Epithelial cell of esophagus (primary cell): Measurements from ENCODE around the gene SEC14L2.
"Not testable (repeated sequence)": the region's sequence is repeated elsewhere in the genome, so short reads cannot be mapped to it uniquely, and the experiment has no call there.

Experiments
- DNase-seq: peaks from one replicate; pipeline ENCODE4 v3.0.0; 2010; ENCODE audit warnings: low read depth
- H3K4me3 ChIP-seq: 2 replicates; pipeline ENCODE4 v1.5.1; 2011; ENCODE audit warnings: mild to moderate bottlenecking, low read length, control low read depth
- TF ChIP-seq, protein P1 (sequence below): IDR thresholded peaks from 2 replicates; pipeline ENCODE4 v1.5.1; 2011; ENCODE audit warnings: low read depth, mild to moderate bottlenecking, low read length, control low read depth, inconsistent platforms; ENCODE audit not compliant: insufficient read depth; ENCODE audit errors: missing control alignments

The SEC14L2 gene

DNA sequence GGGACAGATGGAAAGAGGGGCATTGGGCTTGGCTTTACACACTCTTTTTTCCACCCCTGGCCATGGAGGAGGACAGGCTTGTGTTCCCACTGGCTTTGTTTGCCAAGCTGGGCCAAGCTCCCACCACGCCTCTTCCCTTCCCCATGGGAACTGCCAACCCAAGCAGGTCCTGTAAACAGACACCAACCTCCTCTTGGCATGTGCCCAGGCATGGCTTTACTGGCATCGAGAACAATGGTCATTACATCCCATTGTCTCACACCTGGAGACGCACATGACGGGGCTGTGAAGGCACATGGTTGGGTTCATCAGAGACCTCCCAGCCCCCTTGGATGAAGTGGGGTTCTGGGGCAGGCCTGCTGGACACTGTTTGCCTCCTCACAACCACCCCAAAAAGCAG lies 63.3 kb downstream of the SEC14L2 start:
- DNase-seq = no peak
- no peak overlapping the region for H3K4me3 ChIP-seq
- TF ChIP-seq, protein P1, sequence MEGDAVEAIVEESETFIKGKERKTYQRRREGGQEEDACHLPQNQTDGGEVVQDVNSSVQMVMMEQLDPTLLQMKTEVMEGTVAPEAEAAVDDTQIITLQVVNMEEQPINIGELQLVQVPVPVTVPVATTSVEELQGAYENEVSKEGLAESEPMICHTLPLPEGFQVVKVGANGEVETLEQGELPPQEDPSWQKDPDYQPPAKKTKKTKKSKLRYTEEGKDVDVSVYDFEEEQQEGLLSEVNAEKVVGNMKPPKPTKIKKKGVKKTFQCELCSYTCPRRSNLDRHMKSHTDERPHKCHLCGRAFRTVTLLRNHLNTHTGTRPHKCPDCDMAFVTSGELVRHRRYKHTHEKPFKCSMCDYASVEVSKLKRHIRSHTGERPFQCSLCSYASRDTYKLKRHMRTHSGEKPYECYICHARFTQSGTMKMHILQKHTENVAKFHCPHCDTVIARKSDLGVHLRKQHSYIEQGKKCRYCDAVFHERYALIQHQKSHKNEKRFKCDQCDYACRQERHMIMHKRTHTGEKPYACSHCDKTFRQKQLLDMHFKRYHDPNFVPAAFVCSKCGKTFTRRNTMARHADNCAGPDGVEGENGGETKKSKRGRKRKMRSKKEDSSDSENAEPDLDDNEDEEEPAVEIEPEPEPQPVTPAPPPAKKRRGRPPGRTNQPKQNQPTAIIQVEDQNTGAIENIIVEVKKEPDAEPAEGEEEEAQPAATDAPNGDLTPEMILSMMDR = no peak

GRCh38 chr22:30460555-30460954 lies 63.7 kb downstream of the SEC14L2 start:
- DNase-seq, H3K4me3 ChIP-seq: not testable (repeated sequence)

GRCh38 chr22:30469165-30469564 lies 72.3 kb downstream of the SEC14L2 start:
- TF ChIP-seq, protein P1 = no peak
- no peak overlapping the region for H3K4me3 ChIP-seq
- no peak for DNase-seq

DNA sequence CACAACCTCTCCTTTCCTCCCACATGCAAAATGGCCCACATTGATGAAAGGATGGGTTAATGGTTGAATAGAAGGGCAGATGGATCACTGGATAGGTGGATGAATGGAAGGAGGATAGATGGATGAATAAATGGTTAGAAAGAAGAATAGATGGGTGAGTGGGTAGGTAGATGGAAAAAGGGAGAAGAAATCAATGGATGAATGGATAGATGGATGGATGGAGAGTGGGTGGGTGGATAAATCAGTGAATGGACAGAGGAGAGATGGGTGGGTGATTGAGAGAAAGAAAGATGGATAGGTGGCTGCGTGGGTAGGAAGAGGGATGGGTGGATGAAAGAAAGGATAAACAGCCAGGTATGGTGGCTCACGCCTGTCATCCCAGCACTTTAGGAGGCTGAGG lies 73.8 kb downstream of the SEC14L2 start:
- TF ChIP-seq, protein P1 = no peak
- no peak for DNase-seq
- H3K4me3 ChIP-seq = no peak overlapping the region

DNA sequence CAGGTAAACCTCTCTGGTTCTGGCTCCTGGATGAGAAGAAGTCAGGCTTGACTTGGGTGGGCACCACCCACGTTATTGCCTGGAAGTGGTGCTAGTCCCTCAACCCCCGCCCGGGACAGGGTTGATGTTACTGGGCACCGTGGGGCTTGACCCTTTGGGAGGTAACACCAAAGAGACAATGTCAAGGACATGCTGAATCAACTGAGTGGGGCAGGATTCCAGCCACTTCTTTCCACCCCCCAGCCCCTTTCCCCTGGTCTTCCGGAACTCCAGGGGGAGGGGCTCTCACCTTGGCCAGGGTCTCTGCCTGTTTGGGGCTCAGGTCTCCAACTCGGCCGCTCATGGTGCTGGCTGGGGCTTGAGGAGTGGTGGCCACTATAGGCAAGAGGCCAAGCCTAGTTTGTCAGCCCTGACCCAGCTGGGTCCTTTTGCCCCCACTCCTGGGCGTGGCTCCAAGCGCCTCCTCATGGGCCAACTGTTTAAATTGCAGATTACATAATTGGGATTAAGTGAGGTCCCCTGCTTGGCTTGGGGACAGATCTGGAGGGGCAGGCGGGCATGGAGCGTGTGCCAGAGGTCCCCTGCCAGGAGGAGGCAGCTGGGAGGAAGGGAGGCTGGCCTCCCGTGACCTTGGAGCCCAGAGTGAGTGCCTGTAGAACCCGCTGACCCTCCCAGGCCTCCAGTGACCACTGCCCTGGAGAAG lies 74.9 kb downstream of the SEC14L2 start, which contains the start of gene SEC14L3:
Gene SEC14L3, minus strand, starts transcription at position 402 of the 703 bp plus-strand sequence. Its CDS starts 59 bp downstream, at position 343.
- H3K4me3 ChIP-seq = no peak within 1 kb of the TSS
- TF ChIP-seq, protein P1 = no peak
- no peak for DNase-seq

GRCh38 chr22:30472994-30473720 lies 76.3 kb downstream of the SEC14L2 start:
- no peak overlapping the region for H3K4me3 ChIP-seq
- TF ChIP-seq, protein P1 = no peak
- DNase-seq = peak; percentile 59

DNA sequence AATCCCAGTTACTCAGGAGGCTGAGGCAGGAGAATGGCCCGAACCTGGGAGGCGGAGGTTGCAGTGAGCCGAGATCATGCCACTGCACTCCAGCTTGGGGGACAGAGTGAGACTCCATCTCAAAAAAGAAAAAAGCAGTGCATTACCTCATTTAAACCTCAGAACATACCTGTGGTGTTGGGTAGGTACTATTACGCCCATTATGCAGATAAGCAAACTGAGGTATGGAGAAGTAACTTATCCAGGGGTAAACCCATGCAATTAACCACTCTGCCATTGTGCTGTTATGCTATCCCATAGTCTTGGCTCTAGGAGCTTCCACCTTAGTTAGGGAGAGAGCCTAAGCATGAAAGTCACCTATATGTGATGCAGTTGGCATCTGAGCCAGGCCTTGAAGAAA lies 77.3 kb downstream of the SEC14L2 start:
- TF ChIP-seq, protein P1 = no peak
- DNase-seq = no peak
- no peak overlapping the region for H3K4me3 ChIP-seq
